ENCODE results near the gene SMC1B. TPM values are rescaled to one million over a fixed set of nuclear protein-coding genes. Genes with fewer than 3 reads are reported as not detected.

SMC1B gene
- polyA plus RNA-seq, 2 of the 4 experiments (the other 2 are of a cell fraction) = 0.03 TPM; not detected in 1

DNA sequence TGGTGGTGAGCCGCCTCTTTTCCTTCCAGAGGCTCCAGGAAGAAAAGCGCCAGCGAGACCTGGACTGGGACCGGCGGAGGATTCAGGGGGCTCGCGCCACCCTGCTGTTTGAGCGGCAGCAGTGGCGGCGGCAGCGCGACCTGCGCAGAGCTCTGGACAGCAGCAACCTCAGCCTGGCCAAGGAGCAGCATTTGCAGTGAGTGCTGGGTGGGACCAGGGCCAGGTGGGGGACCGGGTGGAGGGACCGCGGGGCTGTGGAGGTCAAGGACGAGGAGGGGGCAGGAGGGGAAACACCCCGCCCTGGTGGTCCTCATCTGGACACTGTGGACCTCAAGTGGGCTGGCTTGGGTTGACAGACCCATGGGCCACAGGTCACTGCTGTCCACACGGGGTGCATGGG lies 17.5 kb upstream of the SMC1B start:
- TF ChIP-seq JUNB (IDR thresholded peaks at IDR 0.05) (no peak), CHD4 (IDR thresholded peaks at IDR 0.05; ENCODE audit: borderline replicate concordance) (no peak), EHF (CRISPR knock-in tag; IDR thresholded peaks at IDR 0.05) (no peak), FOSB (CRISPR knock-in tag; IDR thresholded peaks at IDR 0.05) (no peak), HOXB5 (CRISPR knock-in tag; IDR thresholded peaks at IDR 0.05) (no peak), RARB (CRISPR knock-in tag; IDR thresholded peaks at IDR 0.05) (no peak), MAZ (IDR thresholded peaks at IDR 0.05; ENCODE audit: borderline replicate concordance, low read depth, low read length) (no peak), FOSL2 (IDR thresholded peaks at IDR 0.05) (no peak), FOSL2 (CRISPR knock-in tag; IDR thresholded peaks at IDR 0.05) (no peak), CBX8 (IDR thresholded peaks at IDR 0.05) (no peak), CHD2 (IDR thresholded peaks at IDR 0.05; ENCODE audit: low read length, partially characterized antibody) (no peak), MYC (IDR thresholded peaks at IDR 0.05; ENCODE audit: borderline replicate concordance, low read length) (no peak), FOXS1 (CRISPR knock-in tag; IDR thresholded peaks at IDR 0.05) (no peak), CEBPB (IDR thresholded peaks at IDR 0.05) (no peak), RFX5 (IDR thresholded peaks at IDR 0.05) (no peak)
- FAIRE-seq = no peak
- Histone ChIP-seq H3K4me1 (peaks cover 6% of the 10 kb centered on the region), H3K4me2 (no peak overlapping the region), H3K9me3 (no peaks in the 10 kb centered on the region), H3K4me3 (no peak overlapping the region), H3K27ac (no peak overlapping the region)
- ChIA-PET POLR2A (no interaction called here), CTCF (no interaction called here)
- no peak for DNase-seq (ENCODE audit: low read depth in 1 of 2, low spot score in 1 of 2)
- 94% methylated on average over 11 of the region's 19 CpGs for WGBS (ENCODE audit: missing lambda C conversion rate)
- ATAC-seq = no peak

DNA sequence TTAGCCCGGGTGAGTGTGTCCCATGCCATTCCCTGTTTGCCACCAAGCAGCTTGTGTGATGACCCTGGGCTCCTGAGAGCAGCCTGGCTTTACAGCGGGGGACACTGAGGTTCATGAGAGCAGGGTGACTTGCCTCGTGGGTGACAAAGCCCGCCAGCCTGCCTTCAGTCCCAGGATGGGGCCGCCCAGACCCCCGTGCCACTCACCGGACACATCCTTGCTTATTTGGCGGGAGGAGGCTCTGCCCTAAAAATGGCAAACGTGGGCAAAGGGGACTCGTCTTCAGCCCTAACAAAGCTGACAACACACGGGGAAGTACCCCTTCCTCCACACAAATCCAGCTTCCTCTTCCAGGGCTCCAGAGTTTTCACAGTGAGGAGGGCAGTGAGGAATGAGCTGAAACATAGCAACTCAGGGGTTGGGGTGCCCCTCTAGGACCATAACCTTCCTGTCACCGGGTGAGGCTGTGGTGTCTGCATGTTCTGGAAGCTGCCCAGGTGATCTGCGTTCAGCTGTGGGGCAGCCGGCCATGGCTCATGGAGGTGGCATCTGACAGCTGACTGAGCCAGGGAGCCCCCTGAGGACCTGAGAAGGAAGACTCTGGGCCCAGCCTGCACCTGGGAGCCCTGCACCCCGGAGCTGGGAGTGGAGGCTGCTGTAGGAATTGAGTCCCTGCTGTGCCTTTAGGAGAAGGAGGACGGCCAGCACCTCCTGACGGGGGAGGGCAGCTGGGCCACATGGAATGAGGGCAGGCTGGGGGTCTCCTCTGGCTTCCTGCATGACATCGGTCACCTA lies 16.8 kb upstream of the SMC1B start:
- TF ChIP-seq CTCF (IDR thresholded peaks at IDR 0.05) (no peak), NFE2L2 (conservative IDR thresholded peaks at IDR 0.05; ENCODE audit: low read length) (no peak), ESRRA (IDR thresholded peaks at IDR 0.05; ENCODE audit: borderline replicate concordance, low read length) (no peak), MAFK (IDR thresholded peaks at IDR 0.05; ENCODE audit: partially characterized antibody) (no peak)
- TF ChIP-seq, protein P1, sequence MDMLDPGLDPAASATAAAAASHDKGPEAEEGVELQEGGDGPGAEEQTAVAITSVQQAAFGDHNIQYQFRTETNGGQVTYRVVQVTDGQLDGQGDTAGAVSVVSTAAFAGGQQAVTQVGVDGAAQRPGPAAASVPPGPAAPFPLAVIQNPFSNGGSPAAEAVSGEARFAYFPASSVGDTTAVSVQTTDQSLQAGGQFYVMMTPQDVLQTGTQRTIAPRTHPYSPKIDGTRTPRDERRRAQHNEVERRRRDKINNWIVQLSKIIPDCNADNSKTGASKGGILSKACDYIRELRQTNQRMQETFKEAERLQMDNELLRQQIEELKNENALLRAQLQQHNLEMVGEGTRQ (IDR thresholded peaks at IDR 0.05) = no peak
- ChIA-PET CTCF (interaction anchor here (1.3 kb wide), 1 partner anchor 124 kb away, joined by 4 read pairs; no protein-coding TSS in a partner anchor), POLR2A (no interaction called here)
- DNase-seq (ENCODE audit: low read depth in 1 of 2, low spot score in 1 of 2) (no peak), ATAC-seq (no peak), FAIRE-seq (no peak)
- Histone ChIP-seq H3K27ac (no peak overlapping the region), H3K4me3 (no peak overlapping the region), H3K4me2 (no peak overlapping the region), H3K9me3 (no peaks in the 10 kb centered on the region), H3K4me1 (no peaks in the 10 kb centered on the region)
- 85% methylated on average over 7 of the region's 18 CpGs for WGBS (ENCODE audit: missing lambda C conversion rate)

DNA sequence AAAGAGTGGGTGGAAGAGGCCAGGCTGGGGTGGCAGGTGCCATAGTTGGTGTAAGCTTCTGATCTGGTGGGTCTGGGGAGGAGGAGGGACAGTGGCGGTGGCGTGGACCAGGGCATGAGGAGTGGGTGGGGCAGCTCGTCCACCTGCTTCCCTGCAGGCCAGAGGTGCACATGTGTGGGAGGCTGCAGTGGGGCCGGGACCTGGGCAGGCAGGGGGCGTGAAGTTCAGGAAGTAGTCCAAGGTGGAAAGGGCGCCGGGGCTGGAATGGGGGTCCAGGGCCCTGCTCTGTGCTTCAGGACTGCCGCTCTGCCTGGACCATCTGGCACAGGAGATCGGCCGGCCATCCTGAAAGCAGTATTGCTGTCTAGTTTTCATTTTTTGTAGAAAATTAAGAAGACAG lies 16.0 kb upstream of the SMC1B start:
- WGBS (ENCODE audit: missing lambda C conversion rate) = 88% methylated on average over 10 of the region's 10 CpGs
- ATAC-seq = no peak
- DNase-seq (ENCODE audit: low read depth in 1 of 2, low spot score in 1 of 2) = no peak
- Histone ChIP-seq H3K4me1 (no peaks in the 10 kb centered on the region), H3K9me3 (no peaks in the 10 kb centered on the region), H3K27ac (no peak overlapping the region), H3K4me2 (no peak overlapping the region), H3K4me3 (no peak overlapping the region)
- CTCF ChIA-PET = interaction anchor here (1.3 kb wide), 1 partner anchor 124 kb away, joined by 4 read pairs; no protein-coding TSS in a partner anchor
- POLR2A ChIA-PET = no interaction called here
- no peak for FAIRE-seq
- TF ChIP-seq MYC (IDR thresholded peaks at IDR 0.05; ENCODE audit: borderline replicate concordance, low read length) (no peak), SMC3 (IDR thresholded peaks at IDR 0.05) (no peak), CHD2 (IDR thresholded peaks at IDR 0.05; ENCODE audit: low read length, partially characterized antibody) (no peak), ZNF302 (CRISPR knock-in tag; IDR thresholded peaks at IDR 0.05) (no peak), EHF (CRISPR knock-in tag; IDR thresholded peaks at IDR 0.05) (no peak), RFX5 (IDR thresholded peaks at IDR 0.05) (no peak), CTCF (IDR thresholded peaks at IDR 0.05) (no peak), HMGXB4 (CRISPR knock-in tag; IDR thresholded peaks at IDR 0.05; ENCODE audit: borderline replicate concordance) (no peak), JUN (IDR thresholded peaks at IDR 0.05) (no peak), RARB (CRISPR knock-in tag; IDR thresholded peaks at IDR 0.05) (no peak), MAFK (IDR thresholded peaks at IDR 0.05; ENCODE audit: partially characterized antibody) (no peak)
- TF ChIP-seq, protein P2, sequence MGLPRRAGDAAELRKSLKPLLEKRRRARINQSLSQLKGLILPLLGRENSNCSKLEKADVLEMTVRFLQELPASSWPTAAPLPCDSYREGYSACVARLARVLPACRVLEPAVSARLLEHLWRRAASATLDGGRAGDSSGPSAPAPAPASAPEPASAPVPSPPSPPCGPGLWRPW (IDR thresholded peaks at IDR 0.05) = no peak
- TF ChIP-seq, protein P3, sequence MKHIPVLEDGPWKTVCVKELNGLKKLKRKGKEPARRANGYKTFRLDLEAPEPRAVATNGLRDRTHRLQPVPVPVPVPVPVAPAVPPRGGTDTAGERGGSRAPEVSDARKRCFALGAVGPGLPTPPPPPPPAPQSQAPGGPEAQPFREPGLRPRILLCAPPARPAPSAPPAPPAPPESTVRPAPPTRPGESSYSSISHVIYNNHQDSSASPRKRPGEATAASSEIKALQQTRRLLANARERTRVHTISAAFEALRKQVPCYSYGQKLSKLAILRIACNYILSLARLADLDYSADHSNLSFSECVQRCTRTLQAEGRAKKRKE (CRISPR knock-in tag; IDR thresholded peaks at IDR 0.05; ENCODE audit: low read depth) = no peak

All from A549 (cell line).